ENCODE data around the gene CSMD2.

CSMD2 gene

DNA sequence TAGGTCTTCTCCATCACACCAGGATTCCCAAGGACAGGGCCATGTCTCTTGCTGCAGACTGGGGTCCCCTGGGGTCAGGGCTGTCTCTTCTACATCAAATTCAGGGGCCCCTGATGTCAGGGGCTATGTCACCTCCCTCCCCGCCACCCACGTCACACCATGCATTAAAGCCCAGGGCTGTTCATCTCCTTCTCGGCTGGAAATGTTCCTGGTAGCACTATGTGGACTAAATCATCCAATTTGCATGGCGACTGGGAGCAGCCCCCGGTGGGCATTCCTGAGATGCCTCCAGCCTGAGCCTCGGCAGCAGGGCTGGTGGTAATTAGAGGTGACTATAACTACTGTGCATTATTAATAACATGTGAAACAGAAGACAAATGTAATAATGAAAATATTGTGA is 452.8 kb downstream of the CSMD2 start:
- Histone ChIP-seq H3K4me3 (ENCODE audit: low read depth in 1 of 2, low read length in 1 of 2) (no peak overlapping the region), H3K9me3 (no peaks in the 10 kb centered on the region), H3K27me3 (peaks cover 4% of the 10 kb centered on the region), H3K4me1 (ENCODE audit: control insufficient read depth in 1 of 2, insufficient read depth in 1 of 2, low read depth in 1 of 2, low read length in 1 of 2) (no peaks in the 10 kb centered on the region), H3K36me3 (no peaks in the 10 kb centered on the region), H3K27ac (no peak overlapping the region)
- TF ChIP-seq, protein P1, sequence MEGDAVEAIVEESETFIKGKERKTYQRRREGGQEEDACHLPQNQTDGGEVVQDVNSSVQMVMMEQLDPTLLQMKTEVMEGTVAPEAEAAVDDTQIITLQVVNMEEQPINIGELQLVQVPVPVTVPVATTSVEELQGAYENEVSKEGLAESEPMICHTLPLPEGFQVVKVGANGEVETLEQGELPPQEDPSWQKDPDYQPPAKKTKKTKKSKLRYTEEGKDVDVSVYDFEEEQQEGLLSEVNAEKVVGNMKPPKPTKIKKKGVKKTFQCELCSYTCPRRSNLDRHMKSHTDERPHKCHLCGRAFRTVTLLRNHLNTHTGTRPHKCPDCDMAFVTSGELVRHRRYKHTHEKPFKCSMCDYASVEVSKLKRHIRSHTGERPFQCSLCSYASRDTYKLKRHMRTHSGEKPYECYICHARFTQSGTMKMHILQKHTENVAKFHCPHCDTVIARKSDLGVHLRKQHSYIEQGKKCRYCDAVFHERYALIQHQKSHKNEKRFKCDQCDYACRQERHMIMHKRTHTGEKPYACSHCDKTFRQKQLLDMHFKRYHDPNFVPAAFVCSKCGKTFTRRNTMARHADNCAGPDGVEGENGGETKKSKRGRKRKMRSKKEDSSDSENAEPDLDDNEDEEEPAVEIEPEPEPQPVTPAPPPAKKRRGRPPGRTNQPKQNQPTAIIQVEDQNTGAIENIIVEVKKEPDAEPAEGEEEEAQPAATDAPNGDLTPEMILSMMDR (IDR thresholded peaks at IDR 0.05): no peak

GRCh38 chr1:33711511-33711910 is 453.5 kb downstream of the CSMD2 start:
- TF ChIP-seq, protein P1 (IDR thresholded peaks at IDR 0.05): no peak
- no peaks in the 10 kb centered on the region for H3K36me3 ChIP-seq
- no peak overlapping the region for H3K4me3 ChIP-seq (ENCODE audit: low read depth in 1 of 2, low read length in 1 of 2)
- H3K9me3 ChIP-seq: no peaks in the 10 kb centered on the region
- H3K4me1 ChIP-seq (ENCODE audit: control insufficient read depth in 1 of 2, insufficient read depth in 1 of 2, low read depth in 1 of 2, low read length in 1 of 2): no peaks in the 10 kb centered on the region
- no peak overlapping the region for H3K27ac ChIP-seq
- H3K27me3 ChIP-seq: peaks cover 4% of the 10 kb centered on the region

DNA sequence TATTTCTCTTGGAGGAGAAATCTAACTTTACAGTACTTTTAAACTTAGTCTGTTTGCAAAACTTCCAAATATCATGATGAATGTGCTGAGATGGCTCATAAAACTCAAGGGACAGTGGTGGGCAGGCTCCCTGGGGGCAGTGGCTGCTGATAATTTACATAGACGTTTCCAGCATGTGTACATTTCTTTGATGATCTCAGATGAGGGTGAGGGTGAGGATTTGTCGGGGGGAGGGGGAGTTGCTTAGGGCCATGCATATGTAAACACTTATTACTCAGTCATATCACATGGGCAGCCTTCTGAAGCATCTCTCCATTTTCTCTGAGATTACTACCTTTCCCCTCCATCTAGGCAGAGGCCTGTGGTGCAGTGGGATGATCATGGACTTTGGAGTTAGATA is 454.1 kb downstream of the CSMD2 start:
- Histone ChIP-seq H3K4me3 (ENCODE audit: low read depth in 1 of 2, low read length in 1 of 2) (no peak overlapping the region), H3K27ac (no peak overlapping the region), H3K36me3 (no peaks in the 10 kb centered on the region), H3K27me3 (no peaks in the 10 kb centered on the region), H3K9me3 (no peaks in the 10 kb centered on the region), H3K4me1 (ENCODE audit: control insufficient read depth in 1 of 2, insufficient read depth in 1 of 2, low read depth in 1 of 2, low read length in 1 of 2) (no peaks in the 10 kb centered on the region)
- TF ChIP-seq, protein P1 (IDR thresholded peaks at IDR 0.05): no peak

DNA sequence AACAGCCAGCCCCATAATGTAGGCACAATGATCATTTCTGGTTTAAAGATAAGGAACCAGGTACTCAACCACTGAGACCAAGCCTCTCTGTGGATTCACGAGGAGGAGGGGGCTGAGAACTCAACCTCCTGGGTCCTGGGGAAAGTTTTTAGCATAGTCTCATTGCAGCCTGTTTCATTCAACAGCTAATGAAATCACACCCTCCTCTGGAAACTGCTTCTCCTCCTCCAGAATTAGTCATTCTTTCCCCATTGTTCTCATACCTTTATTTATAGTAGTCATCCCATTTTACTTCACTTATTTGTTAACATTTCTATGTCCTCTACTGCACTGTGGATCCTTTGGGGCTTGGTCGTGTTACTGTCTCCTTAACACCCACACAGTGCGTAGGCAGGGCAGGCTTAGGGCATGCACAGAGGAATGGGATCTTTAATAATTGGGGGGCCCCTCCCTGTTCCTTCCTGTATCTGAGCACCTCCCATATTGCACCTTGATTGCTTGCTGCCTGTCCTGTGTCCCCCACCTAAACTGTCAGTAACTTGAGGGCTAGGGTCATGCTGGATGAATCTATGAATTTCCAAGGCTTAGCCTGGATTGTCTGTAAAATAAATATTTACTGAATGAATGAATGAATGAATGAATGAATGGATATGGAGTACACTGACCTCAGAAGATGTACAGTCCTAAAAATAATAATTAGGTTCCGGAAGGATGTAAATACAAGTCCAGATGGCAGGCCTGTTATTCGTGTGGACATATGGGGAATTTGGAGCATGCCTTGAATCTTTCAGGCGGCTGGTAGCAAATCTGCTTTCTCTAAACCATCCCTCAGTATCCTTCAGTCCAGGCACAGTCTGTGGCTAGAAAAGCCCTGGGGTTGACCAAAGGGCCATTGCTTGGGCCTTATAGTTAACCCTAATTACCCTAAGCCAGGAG is 455.0 kb downstream of the CSMD2 start:
- Histone ChIP-seq H3K9me3 (no peaks in the 10 kb centered on the region), H3K36me3 (no peaks in the 10 kb centered on the region), H3K4me3 (ENCODE audit: low read depth in 1 of 2, low read length in 1 of 2) (no peak overlapping the region), H3K4me1 (ENCODE audit: control insufficient read depth in 1 of 2, insufficient read depth in 1 of 2, low read depth in 1 of 2, low read length in 1 of 2) (no peaks in the 10 kb centered on the region), H3K27me3 (no peaks in the 10 kb centered on the region), H3K27ac (no peak overlapping the region)
- TF ChIP-seq, protein P1 (IDR thresholded peaks at IDR 0.05): no peak

- Histone ChIP-seq H3K36me3 (no peaks in the 10 kb centered on the region), H3K27me3 (peaks cover 4% of the 10 kb centered on the region), H3K4me3 (ENCODE audit: low read depth in 1 of 2, low read length in 1 of 2) (no peak overlapping the region), H3K27ac (no peak overlapping the region), H3K9me3 (no peaks in the 10 kb centered on the region), H3K4me1 (ENCODE audit: control insufficient read depth in 1 of 2, insufficient read depth in 1 of 2, low read depth in 1 of 2, low read length in 1 of 2) (no peaks in the 10 kb centered on the region)
- TF ChIP-seq, protein P1 (IDR thresholded peaks at IDR 0.05): no peak
Observed at GRCh38 chr1:33709174-33709782, 455.8 kb downstream of the CSMD2 start.

Data from neutrophil (primary cell).